Superior temporal gyrus (tissue), 1 donor: ENCODE data around the gene CHD3.
"Not testable (repeated sequence)": the region's sequence is repeated elsewhere in the genome, so short reads cannot be mapped to it uniquely, and the experiment has no call there.

Experiments used
- DNase-seq: peaks from one replicate; pipeline ENCODE4 v3.0.0-alpha.2; 2016; ENCODE audit errors: extremely low spot score

The CHD3 gene

DNA sequence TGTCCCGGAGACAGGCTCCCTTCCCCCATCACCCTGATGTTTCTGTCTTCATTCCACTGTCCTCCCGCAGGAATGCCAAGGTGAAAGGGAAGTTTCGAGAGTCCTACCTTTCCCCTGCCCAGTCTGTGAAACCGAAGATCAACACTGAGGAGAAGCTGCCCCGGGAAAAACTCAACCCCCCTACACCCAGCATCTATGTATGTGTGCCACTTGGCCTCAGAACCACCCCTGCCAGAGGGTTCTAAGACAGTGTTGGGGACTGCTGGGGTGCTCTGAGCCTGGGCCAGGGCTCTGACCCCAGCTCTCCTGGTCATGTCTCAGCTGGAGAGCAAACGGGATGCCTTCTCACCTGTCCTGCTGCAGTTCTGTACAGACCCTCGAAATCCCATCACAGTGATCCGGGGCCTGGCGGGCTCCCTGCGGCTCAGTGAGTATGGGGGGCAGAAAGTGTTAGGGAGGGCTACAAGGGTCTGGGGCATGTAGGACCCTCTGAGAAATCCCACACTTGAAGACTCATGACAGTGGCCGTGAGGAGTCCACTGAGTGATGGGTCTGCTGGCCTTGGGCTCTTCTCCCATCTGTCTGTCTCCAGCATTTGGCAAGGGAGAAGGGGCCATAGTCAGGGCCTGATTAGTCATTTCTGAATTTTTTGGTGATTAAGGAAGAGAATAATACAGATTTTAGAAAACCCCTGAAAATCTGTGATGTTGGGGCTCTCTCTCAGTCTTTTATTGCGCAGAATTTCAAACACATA lies 38.7 kb upstream of the CHD3 start:
- no peak for DNase-seq

DNA sequence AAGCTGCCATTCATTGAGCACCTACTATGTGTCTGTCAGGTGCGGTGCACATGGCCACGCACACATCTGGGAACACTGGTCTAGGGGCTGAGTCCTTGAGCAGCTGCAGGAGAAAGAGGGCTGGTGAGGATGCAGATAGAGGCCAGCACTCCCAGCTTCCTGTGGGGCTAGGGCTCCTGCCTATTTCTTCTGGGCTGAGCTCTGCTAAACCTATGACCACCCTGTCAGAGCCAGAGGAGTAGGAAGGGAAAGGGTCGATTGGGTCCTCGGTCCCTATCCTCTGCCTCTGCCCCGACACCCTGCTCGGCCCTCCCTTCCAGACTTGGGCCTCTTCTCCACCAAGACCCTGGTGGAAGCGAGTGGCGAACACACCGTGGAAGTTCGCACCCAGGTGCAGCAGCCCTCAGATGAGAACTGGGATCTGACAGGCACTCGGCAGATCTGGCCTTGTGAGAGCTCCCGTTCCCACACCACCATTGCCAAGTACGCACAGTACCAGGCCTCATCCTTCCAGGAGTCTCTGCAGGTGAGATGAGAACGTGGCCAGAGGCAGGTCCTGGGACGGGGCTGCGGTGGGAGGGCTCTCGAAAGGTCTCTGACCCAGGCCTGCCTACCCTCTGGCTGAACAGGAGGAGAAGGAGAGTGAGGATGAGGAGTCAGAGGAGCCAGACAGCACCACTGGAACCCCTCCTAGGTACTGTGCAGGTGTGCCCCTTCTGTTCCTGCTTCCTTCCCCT lies 37.7 kb upstream of the CHD3 start:
- no peak for DNase-seq

DNA sequence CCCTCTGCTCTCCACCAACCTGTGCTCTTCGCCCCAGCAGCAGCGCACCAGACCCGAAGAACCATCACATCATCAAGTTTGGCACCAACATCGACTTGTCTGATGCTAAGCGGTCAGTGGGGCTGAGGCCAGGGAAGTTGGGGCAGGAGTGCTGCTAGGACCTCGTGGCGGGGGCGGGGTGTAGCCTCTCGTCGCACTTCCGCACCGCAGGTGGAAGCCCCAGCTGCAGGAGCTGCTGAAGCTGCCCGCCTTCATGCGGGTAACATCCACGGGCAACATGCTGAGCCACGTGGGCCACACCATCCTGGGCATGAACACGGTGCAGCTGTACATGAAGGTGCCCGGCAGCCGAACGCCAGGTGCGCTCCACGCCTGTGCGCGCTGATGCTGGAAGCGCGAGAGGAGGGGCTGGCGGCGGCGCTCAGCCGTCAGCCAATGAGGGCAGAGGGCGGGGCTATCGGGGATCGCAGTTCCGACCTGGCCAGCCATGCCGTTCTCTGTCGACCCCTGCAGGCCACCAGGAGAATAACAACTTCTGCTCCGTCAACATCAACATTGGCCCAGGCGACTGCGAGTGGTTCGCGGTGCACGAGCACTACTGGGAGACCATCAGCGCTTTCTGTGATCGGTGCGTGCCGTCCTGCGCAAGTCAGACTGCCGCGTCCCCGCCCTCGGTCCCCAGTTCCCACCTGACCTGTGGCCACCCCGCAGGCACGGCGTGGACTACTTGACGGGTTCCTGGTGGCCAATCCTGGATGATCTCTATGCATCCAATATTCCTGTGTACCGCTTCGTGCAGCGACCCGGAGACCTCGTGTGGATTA lies 36.9 kb upstream of the CHD3 start:
- DNase-seq, result peak; percentile 94

DNA sequence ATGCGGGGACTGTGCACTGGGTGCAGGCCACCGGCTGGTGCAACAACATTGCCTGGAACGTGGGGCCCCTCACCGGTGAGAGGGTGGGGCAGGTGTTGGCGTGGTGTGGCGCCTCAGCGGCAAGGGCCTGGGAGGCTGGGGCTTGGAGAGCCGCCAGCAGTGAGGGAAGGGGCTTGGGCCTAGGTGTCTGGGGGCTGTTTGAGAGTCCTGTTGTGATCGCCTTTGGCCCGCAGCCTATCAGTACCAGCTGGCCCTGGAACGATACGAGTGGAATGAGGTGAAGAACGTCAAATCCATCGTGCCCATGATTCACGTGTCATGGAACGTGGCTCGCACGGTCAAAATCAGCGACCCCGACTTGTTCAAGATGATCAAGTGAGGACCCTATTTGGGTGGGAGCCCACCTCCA lies 36.3 kb upstream of the CHD3 start:
- no peak for DNase-seq

GRCh38 chr17:7852919-7853690 lies 35.5 kb upstream of the CHD3 start:
- DNase-seq, result no peak

GRCh38 chr17:7853691-7854038 lies 34.9 kb upstream of the CHD3 start:
- DNase-seq, result no peak

- DNase-seq, result no peak
Measured at GRCh38 chr17:7854078-7854777, 34.4 kb upstream of the CHD3 start.

DNA sequence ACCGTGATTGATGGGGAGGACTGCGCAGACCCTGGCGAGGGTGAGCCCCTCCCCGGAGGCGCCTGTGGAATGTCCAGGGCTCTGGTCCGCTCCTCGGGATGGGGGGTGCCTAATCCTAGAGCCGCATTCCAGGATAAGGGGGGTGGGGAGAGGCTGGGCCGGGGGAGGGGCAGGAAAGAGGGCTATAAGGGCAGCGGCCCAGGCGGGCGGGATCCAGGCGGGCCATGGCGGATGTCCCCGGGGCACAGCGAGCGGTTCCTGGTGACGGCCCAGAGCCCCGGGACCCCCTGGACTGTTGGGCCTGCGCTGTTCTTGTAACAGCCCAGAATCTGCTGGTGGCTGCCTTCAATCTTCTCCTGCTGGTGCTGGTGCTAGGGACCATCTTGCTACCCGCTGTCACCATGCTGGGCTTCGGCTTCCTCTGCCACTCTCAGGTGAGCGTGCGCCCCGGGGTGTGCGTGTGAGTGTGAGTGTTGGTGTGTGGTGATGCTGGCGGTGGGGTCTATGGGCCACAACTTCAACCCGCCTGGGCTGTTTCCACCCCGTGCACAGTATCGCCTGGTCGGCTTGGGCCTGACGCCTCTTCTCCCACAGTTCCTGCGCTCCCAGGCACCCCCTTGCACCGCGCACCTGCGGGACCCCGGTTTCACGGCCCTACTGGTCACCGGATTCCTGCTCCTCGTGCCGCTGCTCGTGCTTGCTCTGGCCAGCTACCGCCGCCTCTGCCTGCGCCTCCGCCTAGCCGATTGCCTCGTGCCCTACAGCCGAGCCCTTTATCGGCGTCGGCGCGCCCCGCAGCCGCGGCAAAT lies 33.5 kb upstream of the CHD3 start, which contains the start of gene TMEM88:
Gene TMEM88, plus strand, starts transcription at position 216 of the 809 bp plus-strand sequence. Its CDS starts 9 bp downstream, at position 225.
- no peak for DNase-seq

DNA sequence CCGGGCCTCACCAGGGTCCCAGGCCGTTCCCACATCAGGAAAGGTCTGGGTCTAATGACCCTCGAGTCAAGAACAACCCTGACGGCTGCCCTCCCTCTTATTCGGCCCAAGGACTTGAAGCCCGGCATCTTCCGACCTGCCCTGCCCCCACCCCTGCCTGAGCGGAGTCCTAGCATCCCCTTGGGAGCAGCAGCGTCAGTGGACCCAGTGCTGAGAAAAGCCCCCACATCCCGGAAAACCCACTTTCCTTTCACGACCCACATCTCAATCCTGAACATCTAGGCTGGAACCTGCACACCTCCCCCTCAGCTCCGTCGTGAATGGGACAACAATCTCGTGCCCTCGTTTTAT lies 33.0 kb upstream of the CHD3 start:
- DNase-seq, result no peak

- DNase-seq, result no peak
Measured at GRCh38 chr17:7856011-7856810, 32.4 kb upstream of the CHD3 start.

DNA sequence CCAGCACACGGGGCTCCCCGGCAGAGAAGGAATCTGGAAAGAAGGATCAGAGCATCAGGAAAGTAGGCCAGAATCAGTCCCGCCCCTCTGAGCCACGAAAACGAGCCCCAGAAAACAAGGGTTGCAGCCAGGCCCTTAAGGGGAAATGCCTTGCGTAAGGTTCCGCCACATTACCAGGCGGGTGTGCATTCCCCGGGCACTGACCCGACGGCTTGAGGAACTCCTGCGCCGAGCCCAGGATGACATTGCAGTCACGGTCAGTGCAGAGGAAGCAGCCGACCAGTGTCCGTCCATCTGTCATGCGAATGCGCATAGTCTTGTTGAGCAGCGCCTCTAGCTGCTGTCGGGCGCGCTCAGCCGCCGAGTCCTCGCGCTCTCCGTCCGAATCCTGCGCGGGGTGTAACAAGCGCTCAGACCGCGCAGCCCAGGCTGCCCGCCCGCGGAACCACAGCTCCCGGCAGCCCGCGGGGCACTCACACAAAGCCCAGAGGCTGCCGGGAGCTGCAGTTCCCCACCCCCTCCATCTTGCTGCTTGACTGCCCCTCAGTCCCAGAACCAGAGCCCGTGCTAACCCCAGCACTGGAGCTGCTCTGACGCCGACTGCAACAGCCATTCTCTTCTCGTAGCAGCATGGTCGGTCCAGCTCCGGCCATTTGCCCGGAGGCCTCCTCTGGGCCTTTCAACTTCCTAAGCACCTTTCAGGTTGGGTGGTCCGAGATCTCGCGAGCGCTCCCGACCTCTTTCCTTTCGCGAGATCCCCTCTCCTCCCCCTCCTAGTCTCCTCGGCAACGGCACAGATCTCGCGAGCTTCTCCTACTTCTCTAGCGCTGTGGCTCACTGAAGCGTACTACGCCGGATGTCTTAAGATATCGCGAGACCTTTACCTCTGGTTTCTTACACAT lies 31.5 kb upstream of the CHD3 start, which contains the start of gene NAA38:
Gene NAA38, minus strand, starts transcription at position 749 of the 902 bp plus-strand sequence. Its CDS starts 96 bp downstream, at position 653.
- DNase-seq, result peak; percentile 96

DNA sequence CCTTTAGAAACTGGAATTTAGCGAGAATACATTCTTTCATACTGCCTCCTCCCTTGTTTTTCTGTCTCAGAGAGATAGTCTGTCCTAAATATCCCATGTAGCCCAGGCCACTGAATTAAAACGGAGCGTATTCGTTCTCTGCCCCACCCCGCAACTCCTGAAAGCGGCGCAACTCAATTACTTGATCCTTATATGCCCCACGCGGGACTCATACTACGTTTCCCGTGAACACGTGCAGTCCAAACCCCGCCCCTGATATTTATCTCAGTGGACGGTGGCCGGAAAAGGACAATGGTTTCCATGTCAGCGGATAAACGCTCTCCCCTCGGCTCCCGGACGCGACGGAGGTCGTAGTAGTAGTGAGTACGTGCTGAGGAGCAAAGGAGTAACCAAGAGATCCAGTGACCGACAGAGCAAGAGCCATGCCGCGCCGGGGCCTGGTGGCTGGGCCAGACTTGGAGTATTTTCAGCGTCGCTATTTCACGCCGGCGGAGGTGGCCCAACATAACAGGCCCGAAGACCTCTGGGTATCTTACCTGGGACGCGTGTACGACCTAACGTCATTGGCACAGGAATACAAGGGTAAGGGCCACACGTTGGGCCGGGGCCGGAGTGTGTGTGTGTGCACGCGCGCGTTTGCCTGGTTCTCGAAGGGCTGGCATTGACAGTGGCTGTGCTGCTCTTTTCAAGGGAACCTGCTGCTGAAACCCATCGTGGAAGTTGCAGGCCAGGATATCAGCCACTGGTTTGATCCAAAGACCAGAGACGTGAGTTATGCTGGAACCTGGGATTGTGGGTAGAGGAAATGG lies 30.7 kb upstream of the CHD3 start, which contains the start of gene CYB5D1:
Gene CYB5D1, plus strand, starts transcription at position 291 of the 809 bp plus-strand sequence. Its CDS starts 132 bp downstream, at position 423.
- peak; percentile 99 for DNase-seq

DNA sequence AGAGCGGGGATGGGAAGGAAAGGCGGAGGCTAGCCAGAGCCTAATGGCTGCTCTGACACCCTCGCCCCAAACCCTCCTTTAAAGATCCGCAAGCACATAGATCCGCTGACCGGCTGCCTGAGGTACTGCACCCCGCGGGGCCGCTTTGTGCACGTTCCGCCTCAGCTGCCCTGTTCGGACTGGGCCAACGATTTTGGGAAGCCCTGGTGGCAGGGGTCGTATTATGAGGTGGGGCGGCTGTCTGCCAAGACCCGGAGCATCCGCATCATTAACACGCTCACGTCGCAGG lies 30.1 kb upstream of the CHD3 start:
- DNase-seq, result no peak

GRCh38 chr17:7859028-7859427 lies 29.6 kb upstream of the CHD3 start:
- DNase-seq, result no peak

GRCh38 chr17:7862692-7863437 lies 25.7 kb upstream of the CHD3 start:
- peak; percentile 83 for DNase-seq

GRCh38 chr17:7864384-7864783 lies 24.2 kb upstream of the CHD3 start:
- DNase-seq, result not testable (repeated sequence)
